Measurements from ENCODE around the gene CHST13. TPM values are rescaled to one million over a fixed set of nuclear protein-coding genes. Genes with fewer than 3 reads are reported as not detected.

Gene CHST13
- total and polyA plus RNA-seq, 5 donors from 2014 or later = not detected

- ATAC-seq (ENCODE audit: low read depth in 2 of 2) (no peak), DNase-seq (no peak)
- Histone ChIP-seq H3K36me3 (ENCODE audit: control insufficient read depth, insufficient read depth, low read length) (no peaks in the 10 kb centered on the region), H3K9me3 (ENCODE audit: control insufficient read depth in 2 of 2, low read length in 2 of 2) (no peaks in the 10 kb centered on the region), H3K4me3 (ENCODE audit: low read depth, low read length) (no peak overlapping the region), H3K27ac (ENCODE audit: insufficient read depth, low read length, poor library complexity, severe bottlenecking) (no peak overlapping the region), H3K4me1 (ENCODE audit: control insufficient read depth, insufficient read depth, low read length, poor library complexity, severe bottlenecking) (peaks cover 10% of the 10 kb centered on the region), H3K27me3 (ENCODE audit: control insufficient read depth, insufficient read depth, low read length) (no peaks in the 10 kb centered on the region)
- Mint-ChIP-seq H3K4me3 (no peak overlapping the region), H3K9me3 (no peaks in the 10 kb centered on the region), H3K27me3 (peaks cover 5% of the 10 kb centered on the region), H3K4me1 (peaks cover 2 to 12% (median 5%) of the 10 kb centered on the region in 4 donors), H3K36me3 (no peaks in the 10 kb centered on the region), H3K27ac (no peak overlapping the region)
These were observed 44.3 kb upstream of the CHST13 start for GRCh38 chr3:126479642-126480041.

DNA sequence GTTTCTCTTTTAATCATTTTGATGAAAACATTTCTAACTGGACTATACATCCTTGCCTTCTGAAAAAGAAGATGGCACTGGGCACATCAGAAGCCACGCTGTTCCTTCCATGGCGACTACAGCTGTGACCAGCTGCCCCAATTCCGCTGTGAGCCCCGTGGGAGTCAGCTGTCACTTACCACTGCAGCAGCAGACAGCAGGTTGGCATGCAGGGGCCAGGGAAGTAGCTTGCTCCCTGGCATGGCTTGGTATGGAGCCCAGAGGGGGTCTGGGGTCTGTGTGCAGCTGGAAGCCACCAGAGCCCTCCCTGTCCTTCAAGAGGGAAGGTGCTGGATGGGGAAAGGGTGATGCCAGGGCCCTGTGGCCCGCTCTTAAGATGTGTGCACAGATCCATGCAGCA, 43.7 kb upstream of the CHST13 start:
- peak overlapping the region in 1 of 4 donors; percentile 25 for H3K4me3 Mint-ChIP-seq
- Histone ChIP-seq H3K27ac (ENCODE audit: insufficient read depth, low read length, poor library complexity, severe bottlenecking) (no peak overlapping the region), H3K4me1 (ENCODE audit: control insufficient read depth, insufficient read depth, low read length, poor library complexity, severe bottlenecking) (peaks cover 6% of the 10 kb centered on the region), H3K9me3 (ENCODE audit: control insufficient read depth in 2 of 2, low read length in 2 of 2) (no peaks in the 10 kb centered on the region), H3K4me3 (ENCODE audit: low read depth, low read length) (no peak overlapping the region), H3K27me3 (ENCODE audit: control insufficient read depth, insufficient read depth, low read length) (no peaks in the 10 kb centered on the region), H3K36me3 (ENCODE audit: control insufficient read depth, insufficient read depth, low read length) (no peaks in the 10 kb centered on the region)
- H3K9me3 Mint-ChIP-seq = no peaks in the 10 kb centered on the region
- H3K36me3 Mint-ChIP-seq = no peaks in the 10 kb centered on the region
- no peak for DNase-seq
- H3K27me3 Mint-ChIP-seq = peaks cover 5% of the 10 kb centered on the region
- peaks cover 0 to 10% (median 5%) of the 10 kb centered on the region in 4 donors for H3K4me1 Mint-ChIP-seq
- no peak overlapping the region for H3K27ac Mint-ChIP-seq
- ATAC-seq (ENCODE audit: low read depth in 2 of 2) = no peak

DNA sequence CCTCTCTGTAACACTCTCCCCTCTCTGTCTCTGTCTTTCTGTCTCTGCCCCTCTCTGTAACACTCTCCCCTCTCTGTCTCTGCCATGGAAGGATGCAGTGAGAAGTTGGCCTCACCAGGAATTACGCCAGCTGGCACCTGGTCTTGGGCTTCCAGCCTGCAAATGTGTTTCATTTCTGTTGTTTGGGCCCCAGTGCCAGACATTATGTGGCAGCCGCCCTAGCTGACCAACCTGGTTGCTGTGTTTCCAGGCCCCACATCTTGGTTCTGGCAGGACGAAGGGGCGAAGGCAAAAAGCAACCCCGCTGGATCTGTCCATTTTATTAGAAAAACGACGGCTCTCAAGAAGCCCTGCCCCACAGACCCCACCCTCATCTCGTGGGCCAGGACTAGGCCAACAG, 43.1 kb upstream of the CHST13 start:
- Mint-ChIP-seq H3K9me3 (no peaks in the 10 kb centered on the region), H3K36me3 (no peaks in the 10 kb centered on the region), H3K4me3 (peak overlapping the region in 1 of 4 donors; percentile 79), H3K4me1 (peaks cover 0 to 10% (median 5%) of the 10 kb centered on the region in 4 donors), H3K27ac (no peak overlapping the region), H3K27me3 (peaks cover 5% of the 10 kb centered on the region)
- Histone ChIP-seq H3K9me3 (ENCODE audit: control insufficient read depth in 2 of 2, low read length in 2 of 2) (no peaks in the 10 kb centered on the region), H3K27ac (ENCODE audit: insufficient read depth, low read length, poor library complexity, severe bottlenecking) (no peak overlapping the region), H3K27me3 (ENCODE audit: control insufficient read depth, insufficient read depth, low read length) (no peaks in the 10 kb centered on the region), H3K4me1 (ENCODE audit: control insufficient read depth, insufficient read depth, low read length, poor library complexity, severe bottlenecking) (peaks cover 6% of the 10 kb centered on the region), H3K4me3 (ENCODE audit: low read depth, low read length) (no peak overlapping the region), H3K36me3 (ENCODE audit: control insufficient read depth, insufficient read depth, low read length) (no peaks in the 10 kb centered on the region)
- ATAC-seq (ENCODE audit: low read depth in 2 of 2) (no peak), DNase-seq (no peak)

DNA sequence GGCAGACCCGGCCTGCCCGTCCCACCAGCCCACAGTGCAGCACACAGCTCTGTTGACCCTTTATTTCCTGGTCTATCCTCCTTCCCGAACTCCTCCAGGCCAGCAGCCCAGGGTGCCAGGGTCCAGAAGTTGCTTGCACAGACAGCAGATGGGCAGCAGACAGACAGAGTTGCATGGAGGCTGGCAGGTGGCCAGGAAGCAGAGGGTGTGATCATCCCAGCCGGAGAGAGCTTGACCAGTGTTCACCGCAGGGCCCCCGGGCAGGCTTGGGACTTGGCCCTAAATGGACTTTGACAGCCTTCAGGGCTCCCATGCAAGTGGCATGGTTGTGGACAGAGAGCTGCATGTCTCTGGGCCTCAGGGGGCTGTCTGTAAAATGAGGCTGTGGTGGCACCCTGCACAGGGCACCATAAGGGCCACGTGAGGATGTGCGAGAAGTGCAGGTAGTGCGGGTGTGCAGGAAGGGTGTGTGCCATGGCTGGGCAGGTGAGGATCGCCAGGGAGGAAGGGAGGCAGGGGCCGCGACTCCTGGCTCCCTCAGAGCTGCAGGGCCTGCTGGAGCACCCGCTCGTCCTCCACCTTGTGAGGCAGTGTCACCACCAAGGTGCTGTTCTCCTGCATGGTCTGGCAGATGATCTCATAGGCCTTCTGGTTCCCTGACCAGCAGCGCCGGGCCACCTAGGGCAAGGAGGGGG, 42.0 kb upstream of the CHST13 start:
- Histone ChIP-seq H3K9me3 (ENCODE audit: control insufficient read depth in 2 of 2, low read length in 2 of 2) (no peaks in the 10 kb centered on the region), H3K4me1 (ENCODE audit: control insufficient read depth, insufficient read depth, low read length, poor library complexity, severe bottlenecking) (peaks cover 4% of the 10 kb centered on the region), H3K4me3 (ENCODE audit: low read depth, low read length) (no peak overlapping the region), H3K27me3 (ENCODE audit: control insufficient read depth, insufficient read depth, low read length) (no peaks in the 10 kb centered on the region), H3K36me3 (ENCODE audit: control insufficient read depth, insufficient read depth, low read length) (no peaks in the 10 kb centered on the region), H3K27ac (ENCODE audit: insufficient read depth, low read length, poor library complexity, severe bottlenecking) (no peak overlapping the region)
- Mint-ChIP-seq H3K4me3 (no peak overlapping the region), H3K4me1 (peaks cover 2 to 10% (median 6%) of the 10 kb centered on the region in 4 donors), H3K9me3 (no peaks in the 10 kb centered on the region), H3K27me3 (peaks cover 5% of the 10 kb centered on the region), H3K36me3 (no peaks in the 10 kb centered on the region), H3K27ac (no peak overlapping the region)
- no peak for DNase-seq
- no peak for ATAC-seq (ENCODE audit: low read depth in 2 of 2)

DNA sequence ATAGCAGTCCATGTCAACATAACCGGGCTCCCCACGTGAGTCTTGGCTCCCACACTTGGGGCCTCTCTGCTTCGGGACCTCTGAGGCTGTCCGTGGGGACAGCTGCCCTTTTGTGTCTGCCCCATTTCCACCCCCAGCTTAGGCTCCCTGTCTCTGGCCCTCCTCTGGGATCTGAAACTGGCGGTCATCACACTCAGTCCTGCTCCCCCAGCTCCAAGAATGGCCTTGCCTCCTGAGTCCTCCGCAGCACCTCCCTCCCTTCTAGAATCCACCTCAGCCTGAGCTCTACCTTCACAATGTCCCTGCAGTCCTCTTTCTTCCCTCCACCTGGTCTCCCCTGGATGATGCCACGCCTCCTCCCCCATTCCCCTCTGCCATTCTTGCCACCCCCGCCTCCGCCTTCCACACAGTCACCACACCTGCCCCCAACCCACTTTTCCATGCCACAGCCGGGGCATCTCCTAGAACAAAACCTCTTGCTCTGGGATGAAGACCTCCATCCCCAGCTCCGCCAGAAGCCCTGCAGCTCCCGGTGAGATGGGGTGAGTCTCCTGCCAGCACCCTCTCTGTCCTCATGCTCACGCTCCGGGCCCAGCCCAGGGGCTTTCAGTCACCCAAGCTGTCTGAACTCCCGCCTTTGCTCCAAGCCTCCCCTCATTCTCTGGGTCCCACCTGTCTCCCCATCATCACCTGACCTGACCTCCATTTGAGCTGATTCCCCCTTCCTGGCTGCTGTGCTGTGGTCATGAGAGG, 41.3 kb upstream of the CHST13 start:
- no peak for ATAC-seq (ENCODE audit: low read depth in 2 of 2)
- Mint-ChIP-seq H3K27ac (peak overlapping the region in 1 of 3 donors; percentile 86), H3K9me3 (no peaks in the 10 kb centered on the region), H3K27me3 (peaks cover 5% of the 10 kb centered on the region), H3K4me3 (peak overlapping the region in 1 of 4 donors; percentile 52), H3K36me3 (no peaks in the 10 kb centered on the region), H3K4me1 (peaks cover 3 to 13% (median 7%) of the 10 kb centered on the region in 4 donors)
- H3K4me1 ChIP-seq (ENCODE audit: control insufficient read depth, insufficient read depth, low read length, poor library complexity, severe bottlenecking) = peaks cover 10% of the 10 kb centered on the region
- no peaks in the 10 kb centered on the region for H3K9me3 ChIP-seq (ENCODE audit: control insufficient read depth in 2 of 2, low read length in 2 of 2)
- no peak overlapping the region for H3K27ac ChIP-seq (ENCODE audit: insufficient read depth, low read length, poor library complexity, severe bottlenecking)
- H3K27me3 ChIP-seq (ENCODE audit: control insufficient read depth, insufficient read depth, low read length) = no peaks in the 10 kb centered on the region
- no peak overlapping the region for H3K4me3 ChIP-seq (ENCODE audit: low read depth, low read length)
- DNase-seq = no peak
- H3K36me3 ChIP-seq (ENCODE audit: control insufficient read depth, insufficient read depth, low read length) = no peaks in the 10 kb centered on the region

- peaks cover 0 to 13% (median 7%) of the 10 kb centered on the region in 4 donors for H3K4me1 Mint-ChIP-seq
- Histone ChIP-seq H3K27ac (ENCODE audit: insufficient read depth, low read length, poor library complexity, severe bottlenecking) (no peak overlapping the region), H3K27me3 (ENCODE audit: control insufficient read depth, insufficient read depth, low read length) (no peaks in the 10 kb centered on the region), H3K36me3 (ENCODE audit: control insufficient read depth, insufficient read depth, low read length) (no peaks in the 10 kb centered on the region), H3K4me1 (ENCODE audit: control insufficient read depth, insufficient read depth, low read length, poor library complexity, severe bottlenecking) (peaks cover 10% of the 10 kb centered on the region), H3K4me3 (ENCODE audit: low read depth, low read length) (no peak overlapping the region), H3K9me3 (ENCODE audit: control insufficient read depth in 2 of 2, low read length in 2 of 2) (no peaks in the 10 kb centered on the region)
- H3K4me3 Mint-ChIP-seq = no peak overlapping the region
- no peak overlapping the region for H3K27ac Mint-ChIP-seq
- H3K27me3 Mint-ChIP-seq = peaks cover 5% of the 10 kb centered on the region
- H3K36me3 Mint-ChIP-seq = no peaks in the 10 kb centered on the region
- no peaks in the 10 kb centered on the region for H3K9me3 Mint-ChIP-seq
- no peak for ATAC-seq (ENCODE audit: low read depth in 2 of 2)
- DNase-seq = no peak
These were observed 40.6 kb upstream of the CHST13 start for GRCh38 chr3:126483321-126483761.

DNA sequence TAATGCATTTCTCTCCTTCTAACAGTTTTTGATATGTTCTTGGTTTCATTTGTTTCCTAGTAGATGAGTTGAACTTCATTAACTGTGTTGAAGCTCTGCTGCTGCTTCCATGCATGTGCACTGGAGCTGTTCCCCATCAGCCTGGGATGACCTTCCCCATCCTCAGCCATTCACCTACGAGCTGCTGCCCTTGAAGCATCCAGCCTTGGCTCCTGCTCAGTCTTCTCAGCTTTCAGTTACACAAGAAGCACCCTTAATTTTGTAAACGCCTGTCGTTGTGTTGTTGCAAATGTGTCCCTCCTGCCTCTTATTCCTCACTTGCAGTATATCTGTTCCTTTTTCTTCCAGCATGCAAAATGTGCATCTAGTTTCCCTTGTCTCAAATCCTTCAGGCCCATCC, 39.8 kb upstream of the CHST13 start:
- no peak overlapping the region for H3K27ac Mint-ChIP-seq

More for the DNA sequence above, 39.8 kb upstream of the CHST13 start:
- Mint-ChIP-seq H3K27me3 (peaks cover 5% of the 10 kb centered on the region), H3K4me3 (peak overlapping the region in 2 of 4 donors; percentile 40 to 83), H3K4me1 (peaks cover 0 to 13% (median 7%) of the 10 kb centered on the region in 4 donors), H3K9me3 (no peaks in the 10 kb centered on the region), H3K36me3 (no peaks in the 10 kb centered on the region)
- DNase-seq (no peak), ATAC-seq (ENCODE audit: low read depth in 2 of 2) (no peak)
- Histone ChIP-seq H3K4me1 (ENCODE audit: control insufficient read depth, insufficient read depth, low read length, poor library complexity, severe bottlenecking) (peaks cover 10% of the 10 kb centered on the region), H3K36me3 (ENCODE audit: control insufficient read depth, insufficient read depth, low read length) (no peaks in the 10 kb centered on the region), H3K9me3 (ENCODE audit: control insufficient read depth in 2 of 2, low read length in 2 of 2) (no peaks in the 10 kb centered on the region), H3K27ac (ENCODE audit: insufficient read depth, low read length, poor library complexity, severe bottlenecking) (no peak overlapping the region), H3K4me3 (ENCODE audit: low read depth, low read length) (no peak overlapping the region), H3K27me3 (ENCODE audit: control insufficient read depth, insufficient read depth, low read length) (no peaks in the 10 kb centered on the region)
